Stimulated activated CD4-positive, alpha-beta T cell treated with anti-CD3 and anti-CD28 coated beads, Interleukin-12 subunit alpha, Interleukin-12 subunit beta, amount 100 ng/mL, for 48 hours (primary cell): ENCODE results near the gene IGFL3.
"Not testable (repeated sequence)": the region's sequence is repeated elsewhere in the genome, so short reads cannot be mapped to it uniquely, and the experiment has no call there.

Source experiments
- DNase-seq, 3 donors: peaks; one replicate each; pipeline ENCODE4 v3.0.0-alpha.2; 2020; ENCODE audit warnings: low read depth in 2 of 3, low spot score in 1 of 3

Gene IGFL3

GRCh38 chr19:46124638-46125115, at the start of gene IGFL3:
Gene IGFL3, minus strand, starts transcription at chr19:46124688. Its CDS starts 39 bp downstream, at chr19:46124649.
- DNase-seq, result no peak

GRCh38 chr19:46173886-46174480, 49.5 kb upstream of the IGFL3 start:
- DNase-seq, result no peak

- no peak for DNase-seq
These were observed 38.2 kb upstream of the IGFL3 start for GRCh38 chr19:46162731-46163130.

GRCh38 chr19:46161642-46162257, 37.3 kb upstream of the IGFL3 start:
- DNase-seq, result not testable (repeated sequence)

- DNase-seq, result no peak
These were observed 35.8 kb upstream of the IGFL3 start for GRCh38 chr19:46160233-46160775.

GRCh38 chr19:46159418-46160232, 35.1 kb upstream of the IGFL3 start:
- no peak for DNase-seq

- no peak for DNase-seq
These were observed 30.7 kb upstream of the IGFL3 start for GRCh38 chr19:46155237-46155636.

- DNase-seq, result no peak
These were observed 26.1 kb upstream of the IGFL3 start for GRCh38 chr19:46150606-46151005.

- peak in 2 of 3 donors; percentile 13 to 34 for DNase-seq
These were observed 23.4 kb upstream of the IGFL3 start, which contains the start of gene IGFL2 for GRCh38 chr19:46147791-46148288. Gene IGFL2, plus strand, starts transcription at chr19:46148238. Its CDS starts 41 bp downstream, at chr19:46148279.

GRCh38 chr19:46147166-46147740, 22.8 kb upstream of the IGFL3 start:
- DNase-seq, result no peak

GRCh38 chr19:46144756-46145155, 20.3 kb upstream of the IGFL3 start:
- DNase-seq, result no peak

- DNase-seq, result no peak
These were observed 17.8 kb upstream of the IGFL3 start for GRCh38 chr19:46142294-46142693.

- DNase-seq, result no peak
These were observed 16.9 kb upstream of the IGFL3 start for GRCh38 chr19:46141421-46141820.

- no peak for DNase-seq
These were observed 13.5 kb upstream of the IGFL3 start for GRCh38 chr19:46137915-46138473.

GRCh38 chr19:46134527-46134926, 10.0 kb upstream of the IGFL3 start:
- no peak for DNase-seq

GRCh38 chr19:46133777-46134241, 9.3 kb upstream of the IGFL3 start:
- DNase-seq, result no peak

GRCh38 chr19:46133101-46133627, 8.7 kb upstream of the IGFL3 start:
- DNase-seq, result no peak

- no peak for DNase-seq
These were observed 8.1 kb upstream of the IGFL3 start for GRCh38 chr19:46132508-46133100.

GRCh38 chr19:46131485-46132143, 7.1 kb upstream of the IGFL3 start:
- DNase-seq, result no peak
